Stimulated activated CD4-positive, alpha-beta T cell treated with anti-CD3 and anti-CD28 coated beads, Interleukin-15, amount 100 ng/mL, for 48 hours (primary cell): ENCODE measurements around the gene TNFRSF25.

ENCODE experiments used
- DNase-seq, 2 donors: peaks; one replicate each; pipeline ENCODE4 v3.0.0-alpha.2; 2020; ENCODE audit warnings: low read depth in 2 of 2

TNFRSF25 gene

GRCh38 chr1:6418668-6419396, 47.1 kb downstream of the TNFRSF25 start:
- no peak for DNase-seq

GRCh38 chr1:6417961-6418667, 47.9 kb downstream of the TNFRSF25 start:
- no peak for DNase-seq

- DNase-seq, result no peak
Observed at GRCh38 chr1:6416906-6417305, 49.1 kb downstream of the TNFRSF25 start.

- no peak for DNase-seq
Observed at GRCh38 chr1:6416295-6416656, 49.7 kb downstream of the TNFRSF25 start.

- DNase-seq, result no peak
Observed at GRCh38 chr1:6414881-6415626, 50.9 kb downstream of the TNFRSF25 start.

GRCh38 chr1:6414443-6414844, 51.5 kb downstream of the TNFRSF25 start:
- DNase-seq, result no peak

GRCh38 chr1:6412896-6413295, 53.1 kb downstream of the TNFRSF25 start:
- DNase-seq, result no peak
